Embryonic facial prominence (tissue), 1 donor: ENCODE measurements around the gene ETS1.

Experiments
- DNase-seq: peaks from one replicate; pipeline ENCODE4 v3.0.0-alpha.2; 2016; ENCODE audit errors: extremely low spot score

ETS1 gene

DNA sequence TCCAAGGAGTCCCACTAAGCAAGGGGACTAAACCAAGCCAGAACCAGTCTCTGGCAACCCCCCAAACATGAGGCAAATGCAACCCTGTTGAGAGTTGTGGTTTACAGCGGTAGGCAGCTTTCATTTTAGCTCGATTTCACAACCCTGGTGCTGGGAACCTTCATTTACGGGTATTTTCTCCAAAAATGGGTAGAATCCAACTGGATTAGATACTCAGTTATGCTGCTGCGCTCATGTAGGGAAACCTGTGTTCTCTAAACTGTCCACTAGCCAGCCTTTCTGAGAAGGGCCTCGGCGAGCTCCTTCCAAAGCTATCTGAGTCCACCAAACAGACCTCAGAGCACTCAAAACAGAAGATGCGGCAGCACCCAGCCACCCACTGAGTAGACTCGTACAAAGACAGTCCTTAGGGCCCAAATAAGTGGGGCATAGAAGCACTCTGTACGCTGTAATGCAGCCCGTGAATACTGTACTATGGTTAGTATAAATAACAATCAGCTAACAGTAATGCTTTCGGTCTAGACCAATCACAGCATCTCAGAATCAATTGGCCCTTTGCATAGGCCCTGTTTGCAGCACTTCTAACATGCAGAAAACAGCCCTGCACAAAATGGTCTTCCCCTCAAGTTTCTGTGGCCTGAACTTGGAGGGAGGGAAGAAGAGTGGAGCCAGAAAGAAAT lies 104.7 kb downstream of the ETS1 start:
- no peak for DNase-seq

DNA sequence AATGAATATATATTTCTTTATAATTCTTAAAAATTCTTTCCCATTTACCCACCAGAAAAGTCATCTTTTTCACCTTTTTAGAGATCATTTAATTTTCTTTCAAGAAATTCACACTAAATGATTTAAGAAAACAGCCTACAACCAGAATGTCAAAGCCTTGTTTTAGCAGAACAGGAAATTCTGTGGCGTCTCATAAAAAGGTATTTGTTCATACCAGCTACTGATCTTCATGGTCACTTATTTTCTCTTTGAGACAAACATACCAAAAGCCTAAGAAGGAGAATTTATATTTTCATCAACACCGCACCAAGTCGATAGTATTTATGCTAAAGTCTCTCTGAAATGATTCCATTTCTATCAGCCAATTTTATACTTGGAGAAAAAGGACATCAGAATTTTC lies 105.3 kb downstream of the ETS1 start:
- DNase-seq = no peak

DNA sequence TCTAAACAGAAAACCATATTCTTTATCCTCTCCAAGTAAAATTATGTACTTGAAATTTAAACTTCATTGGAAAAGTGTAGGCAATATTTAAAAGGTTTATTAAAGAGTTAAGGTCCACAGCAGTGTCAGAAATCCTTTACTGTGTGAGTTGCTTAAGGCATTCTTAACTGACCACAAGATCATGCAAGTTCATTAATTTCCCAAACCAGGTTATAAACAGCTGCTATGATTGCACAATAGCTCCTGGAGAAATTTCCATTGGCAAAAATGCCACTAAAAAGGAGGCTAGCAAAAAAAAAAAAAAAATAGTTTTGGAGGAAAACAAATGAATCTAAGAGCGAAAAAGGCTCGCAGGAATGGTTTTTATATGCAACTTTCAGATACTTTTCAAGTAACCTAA lies 106.2 kb downstream of the ETS1 start:
- DNase-seq = no peak

DNA sequence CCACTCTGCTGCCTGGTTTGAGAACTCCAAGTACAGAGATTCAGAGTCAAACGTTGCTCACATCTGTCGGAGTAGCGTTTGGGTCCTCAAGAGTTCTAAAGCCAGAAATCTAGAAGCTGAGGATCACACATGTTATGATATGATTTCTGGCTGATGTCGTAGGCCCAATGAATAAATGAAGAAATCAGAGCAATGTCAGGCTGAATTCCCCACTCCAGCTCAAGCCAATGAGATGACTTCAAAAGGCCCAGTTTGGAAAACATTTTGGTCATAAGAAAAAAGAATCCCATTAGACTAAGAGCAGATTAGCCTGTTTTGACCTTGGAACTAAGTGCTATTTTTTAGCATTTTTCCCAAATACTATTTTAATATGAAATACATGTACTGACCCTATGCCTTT lies 106.7 kb downstream of the ETS1 start:
- no peak for DNase-seq

DNA sequence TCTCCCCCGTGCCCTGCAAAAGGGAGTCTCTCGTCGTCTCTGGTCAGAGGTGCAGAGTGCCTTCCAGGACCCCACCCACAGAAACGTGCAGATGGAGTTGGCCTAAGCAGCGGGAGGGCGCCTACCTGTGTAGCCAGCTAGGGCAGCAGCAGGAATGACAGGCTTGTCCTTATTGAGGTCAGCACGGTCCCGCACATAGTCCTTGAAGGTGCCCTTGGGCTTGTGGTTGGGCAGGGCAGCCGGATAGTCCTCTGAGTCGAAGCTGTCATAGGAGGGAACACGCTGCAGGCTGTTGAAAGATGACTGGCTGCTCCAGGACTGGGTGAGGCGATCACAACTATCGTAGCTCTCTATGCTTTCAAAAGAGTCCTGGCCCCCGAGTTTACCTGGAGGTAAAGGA lies 107.3 kb downstream of the ETS1 start:
- no peak for DNase-seq

DNA sequence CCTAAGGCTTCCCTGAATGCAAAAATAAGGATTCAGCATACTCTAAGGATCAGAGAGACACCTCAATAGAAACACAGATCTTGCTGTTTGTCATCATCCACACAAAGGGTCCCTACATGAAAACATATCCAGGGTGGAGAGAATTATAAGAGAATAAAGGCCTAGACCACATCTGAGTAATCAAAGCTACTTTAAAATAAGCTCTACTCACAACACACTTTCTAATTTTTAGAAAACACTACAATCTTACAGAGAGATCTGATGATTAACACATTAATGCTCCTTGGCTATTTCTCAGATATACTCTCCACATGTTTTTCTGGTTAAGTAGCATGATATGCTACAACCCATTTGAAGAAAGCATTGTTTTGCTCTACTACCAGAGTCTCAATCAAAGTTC lies 108.2 kb downstream of the ETS1 start:
- no peak for DNase-seq

DNA sequence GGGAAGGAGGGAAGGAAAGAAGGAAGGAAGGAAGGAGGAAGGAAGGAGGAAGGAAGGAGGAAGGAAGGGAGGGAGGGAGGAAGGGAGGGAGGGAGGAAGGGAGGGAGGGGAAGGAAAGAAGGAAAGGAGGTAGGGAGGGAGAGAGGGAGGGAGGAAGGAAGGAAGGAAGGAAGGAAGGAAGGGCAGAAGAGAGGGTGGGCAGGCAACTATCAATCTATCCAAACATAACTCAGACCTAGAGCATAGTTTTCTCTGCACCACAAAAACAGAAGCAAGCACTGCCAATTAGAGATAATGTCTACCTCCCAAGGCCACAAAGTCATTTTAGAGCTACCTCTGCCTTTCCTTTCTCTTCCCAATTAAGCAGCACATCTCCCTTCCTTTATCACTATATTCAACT lies 109.1 kb downstream of the ETS1 start:
- no peak for DNase-seq

DNA sequence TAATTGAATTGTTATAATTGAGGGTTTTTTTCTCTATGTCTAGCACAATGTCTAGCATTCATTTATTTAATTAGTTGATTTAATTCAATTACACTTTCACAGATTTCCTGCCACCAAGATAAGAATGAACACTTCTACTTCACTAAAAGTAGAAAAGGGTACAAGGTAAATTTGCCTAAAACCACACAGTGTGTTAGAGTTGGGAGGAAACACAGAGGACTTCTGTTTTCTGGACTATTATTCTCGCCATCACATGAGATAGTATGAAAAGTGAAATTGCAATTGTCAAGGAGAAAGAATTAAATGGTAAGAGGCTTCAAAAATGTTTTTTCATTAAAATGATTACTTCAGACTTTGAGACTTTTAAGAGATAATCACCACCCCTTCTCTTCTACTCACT lies 109.5 kb downstream of the ETS1 start:
- DNase-seq = no peak

DNA sequence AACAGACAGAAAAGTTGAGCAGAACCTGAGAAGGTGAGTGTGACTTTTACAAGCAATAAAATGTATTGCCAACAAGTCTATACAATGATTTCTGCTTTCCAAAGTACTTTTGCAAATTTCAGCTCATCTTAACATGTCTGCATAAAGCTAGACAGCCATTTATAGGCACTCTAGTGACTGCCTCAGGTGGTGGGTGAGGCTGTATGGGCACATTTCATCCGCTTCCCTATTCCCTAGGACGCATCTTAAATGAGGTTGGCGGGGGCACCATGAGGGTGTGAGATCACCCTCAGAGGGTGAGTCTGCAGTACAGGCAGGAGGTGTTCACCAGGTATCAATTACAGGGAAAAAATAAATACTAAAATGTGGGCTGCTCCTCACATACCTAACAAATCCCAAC lies 110.1 kb downstream of the ETS1 start:
- DNase-seq = no peak

DNA sequence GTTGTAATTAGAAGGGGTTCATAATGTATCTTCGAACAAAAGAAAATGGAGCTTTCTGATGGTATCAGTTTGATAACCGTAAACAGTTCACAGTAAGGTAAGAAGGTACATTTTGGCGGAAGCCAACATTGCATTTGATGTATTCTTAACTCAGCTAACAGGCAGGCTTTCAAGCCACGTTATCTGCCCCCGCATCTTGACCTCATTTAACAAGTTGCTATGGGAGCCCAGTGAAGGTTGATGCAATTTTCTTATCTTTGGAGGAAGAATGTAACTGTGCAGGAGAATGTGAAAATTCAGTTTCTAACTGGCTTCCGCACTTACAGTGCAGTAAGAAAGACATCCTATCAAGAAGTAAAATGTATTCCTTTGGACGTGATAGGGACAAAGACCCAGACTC lies 110.6 kb downstream of the ETS1 start:
- DNase-seq = no peak

DNA sequence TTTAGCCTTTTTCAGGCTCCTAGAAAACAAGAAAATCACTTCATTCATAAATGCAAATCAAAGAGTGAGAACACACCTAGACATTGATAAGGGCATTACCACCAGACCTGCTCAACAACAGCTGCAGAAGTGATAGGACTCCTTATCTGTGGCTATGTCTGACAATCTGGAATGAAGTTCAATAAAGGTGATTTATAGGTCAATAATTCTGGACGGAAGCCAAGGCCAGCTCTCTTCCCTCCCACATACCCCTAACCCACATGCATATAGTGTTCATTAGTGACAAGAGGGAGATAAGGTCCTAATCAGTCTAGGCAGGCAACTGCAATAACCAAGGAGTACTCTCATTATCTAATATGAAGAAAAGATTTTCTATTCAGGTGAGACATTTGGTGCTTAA lies 111.3 kb downstream of the ETS1 start:
- DNase-seq = no peak

DNA sequence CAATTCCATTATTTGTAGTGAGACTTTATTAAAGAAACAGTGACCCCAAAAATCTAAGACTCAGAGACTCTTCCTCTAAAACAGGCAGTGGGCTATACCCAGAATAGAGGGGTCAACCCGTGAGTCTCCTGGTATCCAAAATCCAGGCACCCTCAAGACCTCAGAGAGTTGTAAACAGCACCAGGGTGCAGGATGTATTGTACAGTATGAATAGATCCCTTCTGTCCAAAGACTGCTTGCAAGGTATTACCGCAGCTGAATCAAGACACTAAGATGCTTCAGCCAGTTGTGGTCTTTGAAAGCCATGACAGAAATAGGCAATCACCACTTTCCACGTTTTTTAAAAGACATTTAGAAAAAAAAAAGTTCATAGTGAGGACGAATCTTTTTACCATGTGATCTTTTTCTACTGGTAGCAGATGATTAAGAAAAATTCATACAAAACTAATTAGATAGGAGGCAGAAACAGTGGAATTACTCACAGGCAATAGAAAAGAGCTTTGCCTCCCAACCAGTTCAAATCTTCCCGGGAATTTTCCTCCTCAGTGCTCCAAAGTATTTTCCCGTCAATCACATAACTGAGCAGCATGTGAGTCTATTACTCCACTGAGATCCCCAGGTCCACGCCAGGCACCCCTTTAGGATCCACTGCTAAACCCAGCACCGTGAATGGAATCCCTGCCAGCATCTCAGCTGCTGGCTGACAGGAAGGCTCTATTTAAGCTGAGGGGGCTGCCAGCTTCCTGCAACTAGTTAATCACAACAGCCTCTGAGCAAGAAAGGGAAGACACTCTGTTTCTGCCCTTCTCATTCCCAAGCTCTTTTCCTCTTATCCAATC lies 113.1 kb downstream of the ETS1 start:
- DNase-seq = no peak

DNA sequence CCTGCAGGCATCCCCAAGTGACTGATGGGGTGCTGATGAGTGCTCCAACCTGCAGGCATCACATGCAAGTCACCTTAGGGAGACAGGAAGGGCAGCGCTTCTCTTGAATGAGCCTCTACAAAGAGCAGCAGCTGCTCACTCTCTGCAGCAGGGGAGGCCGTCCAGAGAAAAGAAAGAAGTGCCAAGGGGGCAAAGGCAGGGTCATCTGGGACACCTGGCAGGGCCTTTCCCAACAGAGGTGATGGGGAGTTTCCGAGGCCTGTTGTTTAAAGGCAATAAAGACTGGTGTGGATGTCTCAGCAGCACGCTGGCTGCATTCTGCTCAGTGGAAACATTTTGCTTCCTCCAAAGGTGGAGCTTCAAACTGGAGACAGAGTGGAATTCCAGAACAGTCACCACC lies 113.7 kb downstream of the ETS1 start:
- DNase-seq = no peak

DNA sequence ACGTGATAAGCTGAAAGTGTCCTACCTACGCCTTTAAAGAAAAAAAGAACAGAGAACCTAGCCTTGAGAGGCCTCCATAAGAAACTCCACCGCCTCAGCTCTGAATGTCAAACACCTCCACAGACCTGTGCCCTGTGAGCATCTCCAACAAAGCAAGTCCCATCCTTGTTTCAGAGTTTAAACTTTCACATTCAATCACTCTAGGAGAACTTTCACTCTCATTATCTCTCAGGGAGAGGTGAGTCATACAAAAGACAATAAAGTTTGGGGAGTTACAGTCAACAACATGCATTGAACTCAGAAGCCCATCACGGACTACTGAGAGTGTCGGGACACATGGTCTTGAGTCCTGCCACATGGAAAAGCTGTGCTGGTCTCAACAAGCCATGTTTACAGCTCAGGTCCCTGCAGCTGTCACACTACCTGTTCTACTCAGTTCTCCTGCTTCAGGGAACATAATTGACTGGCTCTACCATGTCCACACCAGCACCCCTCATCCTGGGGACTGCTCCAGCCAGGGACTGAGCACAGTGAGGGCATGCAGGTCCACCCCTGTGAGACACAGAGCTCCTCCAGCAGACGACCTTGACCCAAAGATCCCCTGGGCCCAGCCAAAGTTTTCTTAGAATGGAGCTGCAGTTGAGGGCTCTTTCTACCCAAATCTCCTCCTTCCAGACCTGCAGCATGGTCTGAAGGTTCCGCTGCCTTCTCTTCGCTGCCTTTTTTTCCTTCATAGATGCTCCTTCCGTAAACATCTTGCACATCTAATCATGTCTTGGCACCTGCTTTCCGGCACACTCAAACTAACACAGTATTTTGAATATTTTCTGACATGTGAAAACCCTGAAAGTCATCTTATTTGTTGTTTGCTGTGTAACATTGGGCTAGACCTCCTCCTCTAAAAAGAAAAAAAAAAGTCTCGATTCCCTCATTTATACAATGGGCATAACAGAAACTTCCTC lies 114.9 kb downstream of the ETS1 start:
- DNase-seq = no peak

DNA sequence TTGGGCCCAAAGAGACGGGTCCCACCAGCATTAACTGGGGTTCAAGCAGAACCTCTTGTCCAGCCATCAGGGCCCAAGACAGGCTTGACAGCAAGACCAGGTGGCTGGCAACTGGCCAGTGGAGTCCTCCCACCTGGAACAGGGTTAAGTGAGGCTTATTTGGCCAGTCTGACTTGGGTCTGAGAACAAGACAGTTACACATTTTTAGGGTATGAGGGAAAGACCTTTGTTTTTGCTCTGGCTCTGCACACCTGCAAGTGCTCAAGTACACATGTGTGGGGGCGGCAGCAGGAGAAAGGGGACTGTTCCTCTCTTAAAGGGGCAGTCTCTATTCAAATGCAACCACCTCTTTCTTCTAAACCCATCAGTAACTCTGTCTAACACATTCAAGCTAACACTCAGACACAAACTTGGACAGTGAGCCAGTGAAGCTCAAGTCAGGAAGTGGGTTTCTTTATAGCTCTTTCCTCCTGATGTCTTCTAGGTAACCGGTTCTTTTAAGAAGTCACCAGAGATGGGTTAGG lies 116.2 kb downstream of the ETS1 start:
- no peak for DNase-seq

DNA sequence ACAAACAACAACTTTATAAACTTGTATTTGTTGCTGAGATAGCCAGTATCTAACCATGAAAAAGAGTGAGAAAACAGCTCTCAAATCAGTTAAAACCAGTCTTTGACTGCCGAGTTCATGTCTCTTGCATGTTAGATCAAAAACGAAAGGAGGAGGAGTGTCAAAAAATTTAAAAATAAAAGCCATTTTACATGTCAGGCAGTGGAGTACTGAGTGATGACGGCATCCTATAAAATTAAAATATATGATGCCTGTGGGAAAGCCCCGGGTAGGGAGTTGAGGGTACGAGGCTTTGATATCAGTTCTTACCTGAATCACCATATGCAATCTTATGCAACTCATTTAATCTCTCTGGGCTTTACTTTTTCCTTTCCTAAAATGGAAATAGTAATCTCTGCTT lies 117.3 kb downstream of the ETS1 start:
- DNase-seq = no peak

DNA sequence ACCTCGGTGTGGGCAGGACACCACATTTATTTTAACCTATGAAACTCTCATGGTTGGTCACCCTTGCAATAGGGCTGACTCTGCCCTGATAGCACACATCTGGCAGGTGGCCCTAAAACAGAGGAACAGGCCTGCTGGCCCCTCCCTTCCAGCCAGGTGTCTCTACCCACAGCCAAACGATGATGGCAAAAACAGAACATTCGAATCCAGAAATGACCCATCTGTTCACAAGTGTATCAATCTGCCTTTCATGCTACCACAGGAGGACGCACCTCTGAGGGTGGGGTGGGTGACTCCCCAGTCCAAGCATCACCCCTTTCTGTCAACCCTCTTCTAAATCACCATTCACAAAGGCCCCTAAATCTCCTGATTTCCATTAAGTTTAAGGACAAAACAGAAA lies 118.1 kb downstream of the ETS1 start:
- no peak for DNase-seq

DNA sequence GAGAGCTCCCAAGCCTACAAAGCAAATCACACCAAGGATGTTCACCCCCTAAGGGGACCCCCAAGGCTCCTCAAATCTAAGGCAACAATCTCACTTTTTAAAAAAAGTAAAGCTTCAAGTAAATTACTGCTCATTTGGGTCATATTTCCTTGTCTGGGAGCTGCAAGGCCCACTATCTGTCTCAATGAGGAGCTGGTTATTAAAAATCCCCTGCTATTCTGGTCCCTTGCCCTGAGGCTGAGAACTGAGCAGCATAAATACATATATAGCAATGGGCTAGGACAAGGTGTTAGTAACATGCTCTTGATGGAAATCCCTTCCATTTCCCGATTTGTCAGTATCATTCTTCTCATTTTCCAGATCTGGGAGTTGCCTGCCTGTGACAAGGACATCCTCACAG lies 119.2 kb downstream of the ETS1 start:
- DNase-seq = no peak

DNA sequence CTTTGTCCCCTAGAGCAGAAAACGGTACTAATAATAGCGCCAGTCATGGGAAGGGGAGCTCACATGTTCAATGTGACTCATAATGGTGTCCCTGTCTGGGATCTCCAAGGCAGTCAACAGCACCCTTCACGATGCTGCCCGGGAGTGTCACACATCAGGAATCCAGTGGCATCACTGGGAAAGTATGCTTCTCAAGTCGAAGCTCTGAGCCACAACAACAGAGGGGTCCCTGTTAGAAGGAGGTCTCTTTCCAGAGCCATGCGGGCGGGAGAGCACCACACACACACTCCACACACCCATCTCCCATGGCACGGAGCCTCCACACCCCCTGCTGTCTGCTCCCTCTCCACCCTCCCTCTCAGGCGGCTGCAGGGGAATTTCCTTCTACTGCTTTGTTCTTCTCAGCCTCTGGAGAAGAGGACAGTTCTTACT lies 119.7 kb downstream of the ETS1 start:
- no peak for DNase-seq

DNA sequence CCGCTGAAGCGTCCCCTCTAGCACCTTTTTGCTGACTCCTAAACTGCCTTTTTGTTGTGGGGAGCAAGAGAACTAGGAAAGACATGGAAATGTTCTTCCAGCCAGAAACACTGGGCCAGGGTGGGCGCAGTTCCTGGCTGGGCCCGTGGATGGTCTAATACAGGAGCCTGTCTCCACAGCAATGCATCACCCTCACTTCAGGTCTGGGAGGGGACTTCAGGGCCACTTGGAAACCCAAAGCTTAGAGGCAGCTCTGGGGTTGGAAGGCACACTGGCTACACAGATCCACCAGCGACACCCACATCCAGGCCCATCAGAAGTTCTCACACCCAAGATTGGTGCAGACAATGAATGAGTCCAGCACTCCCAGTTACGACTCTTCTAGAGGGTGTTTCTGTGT lies 120.3 kb downstream of the ETS1 start:
- DNase-seq = no peak

DNA sequence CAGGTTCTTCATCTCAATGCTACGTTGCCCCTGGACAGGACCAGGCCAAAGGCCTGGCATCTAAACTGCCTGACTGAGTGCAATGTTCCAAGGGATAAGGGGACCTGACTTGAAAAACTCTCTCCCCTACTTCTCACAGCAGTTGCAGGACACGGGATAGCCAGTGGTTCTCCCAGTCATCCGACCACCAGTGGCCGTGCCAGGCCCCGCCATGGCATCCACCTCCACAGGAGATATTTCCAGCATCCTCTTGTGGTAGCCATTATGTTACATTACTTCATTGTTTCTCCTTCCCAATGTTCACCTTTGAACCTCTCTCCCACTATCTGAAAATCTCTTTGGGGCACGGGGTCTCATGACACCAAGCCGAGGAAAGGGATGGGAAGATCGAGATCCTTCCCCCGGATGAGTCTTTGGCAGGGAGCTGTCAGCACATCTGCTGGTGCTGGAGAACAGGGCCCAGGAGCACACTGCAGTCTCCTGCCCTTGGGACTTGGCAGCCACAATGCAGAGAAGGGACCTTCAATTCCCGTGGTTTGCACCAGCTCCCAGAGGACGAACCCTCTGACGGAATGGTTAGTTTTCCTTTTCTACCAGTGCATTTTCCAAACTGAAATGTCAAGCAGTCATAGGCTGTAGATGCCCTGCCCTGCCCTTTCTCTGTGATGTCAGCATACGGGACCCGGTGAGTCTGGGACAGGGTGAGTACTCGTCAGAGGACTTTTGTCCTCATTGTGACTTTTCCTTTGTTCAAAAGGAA lies 121.2 kb downstream of the ETS1 start:
- no peak for DNase-seq
